ENCODE measurements around the gene EPS8.
"Not testable (repeated sequence)": the region's sequence is repeated elsewhere in the genome, so short reads cannot be mapped to it uniquely, and the experiment has no call there.

The EPS8 gene

DNA sequence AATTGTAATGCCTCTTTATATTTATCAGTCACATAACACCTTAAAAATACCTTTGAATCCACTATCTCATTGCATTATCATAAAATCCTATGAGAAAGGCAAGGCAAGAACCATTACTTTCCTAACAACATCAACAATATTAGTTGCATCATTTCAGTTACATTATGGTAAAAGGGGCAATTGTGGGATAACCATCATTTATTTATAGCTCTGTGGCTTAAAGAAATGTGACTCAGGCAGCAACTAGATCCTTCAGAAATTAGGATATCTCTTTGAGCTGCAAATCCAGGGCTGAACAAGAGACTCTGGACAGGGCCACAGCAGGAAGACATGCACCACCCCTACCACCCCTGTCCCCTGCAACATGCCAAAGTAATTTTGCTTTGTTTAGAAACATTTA is 36.4 kb downstream of the EPS8 start:
- Histone ChIP-seq H3K9ac (no peak overlapping the region), H3K4me2 (peak overlapping the region in 5 of 11 experiments; percentile 6 to 54 (median 19); a peak in 5 of 22 replicates)
- no peak for TF ChIP-seq Cebpa-rat (IDR thresholded peaks at IDR 0.05)

DNA sequence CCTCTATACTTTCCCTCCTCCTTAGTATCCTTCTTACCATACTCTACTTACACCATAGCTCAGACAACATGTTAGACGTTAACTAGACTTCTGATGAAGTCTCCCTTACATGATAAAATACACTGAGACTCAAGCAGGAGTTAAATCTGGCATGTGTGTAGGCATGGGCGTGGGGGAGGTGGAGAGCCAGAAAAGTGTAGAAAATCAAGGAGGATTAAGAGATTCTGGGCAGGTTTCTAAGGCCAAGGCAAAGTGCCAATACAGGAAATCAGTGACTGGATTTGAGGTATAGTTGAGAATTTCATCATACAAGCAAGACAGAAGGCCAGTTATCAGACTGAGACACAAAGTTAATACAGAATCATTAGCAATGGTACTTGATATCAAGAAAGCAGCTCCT is 37.4 kb downstream of the EPS8 start:
- H3K27ac ChIP-seq = peak overlapping the region in 2 of 11 experiments; percentile 19 to 23; a peak in 2 of 22 replicates
- H3K27me3 ChIP-seq = no peaks in the 10 kb centered on the region
- no peak overlapping the region for H3K4me2 ChIP-seq
- H3K4me1 ChIP-seq = peaks cover 0 to 28% (median 5%) of the 10 kb centered on the region in 10 experiments; a peak in 8 of 20 replicates
- peaks cover 0 to 6% (median 0%) of the 10 kb centered on the region in 11 experiments; a peak in 1 of 22 replicates for H4K20me1 ChIP-seq
- H3K9me3 ChIP-seq (replicated peaks in 1 of 11) = peaks cover 0 to 4% (median 0%) of the 10 kb centered on the region in 11 experiments; a peak in 1 of 22 replicates
- H3K36me3 ChIP-seq = no peaks in the 10 kb centered on the region
- H3K4me3 ChIP-seq = no peak overlapping the region
- no peak overlapping the region for H3K9ac ChIP-seq
- no peak for TF ChIP-seq Cebpa-rat (IDR thresholded peaks at IDR 0.05)

More for the DNA sequence above, 36.4 kb downstream of the EPS8 start:
- Histone ChIP-seq H3K36me3 (no peaks in the 10 kb centered on the region), H3K4me3 (no peak overlapping the region), H3K4me1 (peaks cover 0 to 36% (median 11%) of the 10 kb centered on the region in 10 experiments; a peak in 16 of 20 replicates), H3K9me3 (replicated peaks in 1 of 11) (peaks cover 0 to 4% (median 0%) of the 10 kb centered on the region in 11 experiments; a peak in 1 of 22 replicates), H3K27ac (peak overlapping the region in 3 of 11 experiments; percentile 19 to 36 (median 25); a peak in 2 of 22 replicates), H3K27me3 (no peaks in the 10 kb centered on the region), H4K20me1 (peaks cover 0 to 6% (median 0%) of the 10 kb centered on the region in 11 experiments; a peak in 1 of 22 replicates)

DNA sequence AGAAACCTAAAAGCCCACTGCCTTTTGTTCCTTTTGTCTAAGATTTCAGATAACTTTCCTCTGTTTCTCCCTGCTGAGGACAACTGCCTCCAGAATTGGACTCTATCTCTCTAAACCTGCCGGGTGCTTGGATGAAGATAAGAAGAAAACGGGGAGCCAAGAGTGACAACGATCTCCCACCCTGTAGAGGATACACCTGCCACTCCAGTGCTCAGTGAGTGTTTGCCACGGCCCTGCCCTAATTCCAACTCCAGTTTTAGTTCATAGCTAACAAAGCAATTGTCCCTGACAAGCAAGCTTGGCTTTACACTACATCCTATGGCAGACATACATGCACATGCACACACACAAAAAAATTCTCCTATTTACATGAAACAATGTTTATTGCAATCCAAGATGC is 39.3 kb downstream of the EPS8 start:
- H4K20me1 ChIP-seq = peaks cover 0 to 3% (median 0%) of the 10 kb centered on the region in 11 experiments; a peak in 1 of 22 replicates
- no peak overlapping the region for H3K27ac ChIP-seq
- peaks cover 0 to 4% (median 0%) of the 10 kb centered on the region in 11 experiments; a peak in 1 of 22 replicates for H3K9me3 ChIP-seq (replicated peaks in 1 of 11)
- no peak overlapping the region for H3K4me3 ChIP-seq
- H3K4me2 ChIP-seq = no peak overlapping the region
- H3K4me1 ChIP-seq = peaks cover 0 to 33% (median 5%) of the 10 kb centered on the region in 10 experiments; a peak in 8 of 20 replicates
- TF ChIP-seq Cebpa-rat (IDR thresholded peaks at IDR 0.05) = no peak
- no peaks in the 10 kb centered on the region for H3K27me3 ChIP-seq
- no peaks in the 10 kb centered on the region for H3K36me3 ChIP-seq
- H3K9ac ChIP-seq = no peak overlapping the region

DNA sequence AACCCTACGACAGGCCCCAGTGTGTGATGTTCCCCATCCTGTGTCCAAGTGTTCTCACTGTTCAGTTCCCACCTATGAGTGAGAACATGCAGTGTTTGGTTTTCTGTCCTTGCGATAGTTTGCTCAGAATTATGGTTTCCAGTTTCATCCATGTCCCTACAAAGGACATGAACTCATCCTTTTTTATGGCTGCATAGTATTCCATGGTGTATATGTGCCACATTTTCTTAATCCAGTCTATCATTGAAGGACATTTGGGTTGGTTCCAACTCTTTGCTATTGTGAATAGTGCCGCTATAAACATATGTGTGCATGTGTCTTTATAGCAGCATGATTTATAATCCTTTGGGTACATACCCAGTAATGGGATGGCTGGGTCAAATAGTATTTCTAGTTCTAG is 47.3 kb downstream of the EPS8 start:
- H3K9ac ChIP-seq, H3K4me2 ChIP-seq, H3K27ac ChIP-seq, H3K27me3 ChIP-seq, H3K4me3 ChIP-seq, H3K36me3 ChIP-seq, H4K20me1 ChIP-seq: not testable (repeated sequence)
- Histone ChIP-seq H3K4me1 (peaks cover 0 to 14% (median 0%) of the 10 kb centered on the region in 10 experiments; a peak in 3 of 20 replicates), H3K9me3 (replicated peaks in 1 of 11) (peaks cover 0 to 15% (median 0%) of the 10 kb centered on the region in 11 experiments; a peak in 5 of 22 replicates)

DNA sequence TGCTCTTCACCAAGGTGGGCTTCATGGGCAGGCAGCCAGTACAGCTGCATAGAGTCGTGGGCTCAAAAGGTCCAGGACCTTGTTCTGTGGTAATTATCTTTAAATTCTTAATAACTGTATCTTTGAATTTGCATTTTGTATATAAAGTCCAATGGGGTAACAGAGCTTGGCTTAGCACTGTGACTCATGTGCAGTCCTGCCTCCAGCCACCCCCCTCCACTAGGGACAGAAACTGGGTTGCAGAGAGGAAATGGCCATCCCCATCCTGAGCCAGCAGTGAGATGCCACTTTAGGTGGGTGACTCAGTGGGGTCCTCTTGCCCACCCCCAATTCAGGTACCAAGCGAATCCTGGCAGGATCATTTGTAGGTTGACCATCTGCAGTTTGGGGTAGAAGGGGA is 48.1 kb downstream of the EPS8 start:
- no peak overlapping the region for H3K4me3 ChIP-seq
- H4K20me1 ChIP-seq = no peaks in the 10 kb centered on the region
- no peak for TF ChIP-seq Cebpa-rat (IDR thresholded peaks at IDR 0.05)
- no peak overlapping the region for H3K9ac ChIP-seq
- H3K4me2 ChIP-seq = no peak overlapping the region
- peaks cover 0 to 15% (median 0%) of the 10 kb centered on the region in 11 experiments; a peak in 5 of 22 replicates for H3K9me3 ChIP-seq (replicated peaks in 1 of 11)
- H3K4me1 ChIP-seq = peaks cover 0 to 11% (median 0%) of the 10 kb centered on the region in 10 experiments; a peak in 3 of 20 replicates
- no peak overlapping the region for H3K27ac ChIP-seq
- H3K27me3 ChIP-seq = no peaks in the 10 kb centered on the region
- no peaks in the 10 kb centered on the region; a peak in 1 of 22 replicates for H3K36me3 ChIP-seq

DNA sequence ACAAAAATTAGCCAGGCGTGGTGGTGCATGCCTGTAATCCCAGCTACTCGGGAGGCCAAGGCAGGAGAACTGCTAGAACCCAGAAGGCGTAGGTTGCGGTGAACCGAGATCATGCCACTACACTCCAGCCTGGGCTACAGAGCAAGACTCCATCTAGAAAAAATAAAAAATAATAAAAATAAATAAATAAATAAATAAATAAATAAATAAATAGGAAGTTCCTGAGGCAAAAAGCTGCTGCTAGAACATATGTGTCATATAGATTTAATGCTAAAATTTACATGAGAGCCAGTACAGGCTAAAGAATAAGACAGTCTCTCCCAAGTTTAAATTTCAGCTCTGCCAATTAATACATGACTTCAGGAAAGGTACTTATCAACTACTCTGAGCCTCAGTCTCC is 48.8 kb downstream of the EPS8 start:
- Histone ChIP-seq H3K9me3 (replicated peaks in 1 of 11) (peaks cover 0 to 15% (median 0%) of the 10 kb centered on the region in 11 experiments; a peak in 5 of 22 replicates), H3K4me1 (peaks cover 0 to 13% (median 0%) of the 10 kb centered on the region in 10 experiments; a peak in 3 of 20 replicates)
- not testable (repeated sequence) for H3K36me3 ChIP-seq, H3K27ac ChIP-seq, H3K9ac ChIP-seq, H3K4me3 ChIP-seq, H4K20me1 ChIP-seq, H3K4me2 ChIP-seq, H3K27me3 ChIP-seq

DNA sequence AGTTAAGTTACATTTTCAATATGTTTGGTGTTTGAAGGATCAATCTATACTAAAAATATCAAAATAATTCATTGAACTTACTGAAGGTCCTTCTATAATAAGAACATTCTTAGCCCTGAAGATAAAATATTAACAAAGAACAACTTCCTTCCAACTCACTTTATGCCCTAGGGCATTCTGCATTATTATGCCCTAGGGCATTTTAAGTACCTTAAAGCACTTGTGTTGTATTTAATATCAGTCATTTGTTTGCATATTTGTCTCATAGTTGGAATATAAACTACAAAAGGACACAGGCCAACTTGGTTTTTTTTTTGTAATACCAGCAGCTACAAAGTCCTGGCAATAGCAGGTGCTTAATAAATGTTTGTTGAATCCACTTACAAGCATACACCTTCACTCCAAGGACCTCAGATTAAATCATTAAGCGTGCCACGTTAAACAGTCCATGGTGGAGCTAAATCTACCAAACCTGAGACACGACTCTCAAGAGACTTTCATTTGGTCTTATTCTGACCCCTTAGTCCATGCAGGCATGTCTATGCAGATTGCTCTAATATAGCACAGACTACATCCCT is 50.7 kb downstream of the EPS8 start:
- Histone ChIP-seq H3K9me3 (replicated peaks in 1 of 11) (peaks cover 0 to 15% (median 0%) of the 10 kb centered on the region in 11 experiments; a peak in 5 of 22 replicates), H3K4me3 (no peak overlapping the region), H3K27ac (no peak overlapping the region), H3K36me3 (no peaks in the 10 kb centered on the region; a peak in 1 of 22 replicates), H3K9ac (no peak overlapping the region), H4K20me1 (no peaks in the 10 kb centered on the region), H3K4me2 (no peak overlapping the region), H3K27me3 (no peaks in the 10 kb centered on the region), H3K4me1 (0 out of 20 replicates have a peak, but pooled peaks cover 0 to 6% (median 0%) of the 10 kb centered on the region in 10 experiments)
- no peak for TF ChIP-seq Cebpa-rat (IDR thresholded peaks at IDR 0.05)

DNA sequence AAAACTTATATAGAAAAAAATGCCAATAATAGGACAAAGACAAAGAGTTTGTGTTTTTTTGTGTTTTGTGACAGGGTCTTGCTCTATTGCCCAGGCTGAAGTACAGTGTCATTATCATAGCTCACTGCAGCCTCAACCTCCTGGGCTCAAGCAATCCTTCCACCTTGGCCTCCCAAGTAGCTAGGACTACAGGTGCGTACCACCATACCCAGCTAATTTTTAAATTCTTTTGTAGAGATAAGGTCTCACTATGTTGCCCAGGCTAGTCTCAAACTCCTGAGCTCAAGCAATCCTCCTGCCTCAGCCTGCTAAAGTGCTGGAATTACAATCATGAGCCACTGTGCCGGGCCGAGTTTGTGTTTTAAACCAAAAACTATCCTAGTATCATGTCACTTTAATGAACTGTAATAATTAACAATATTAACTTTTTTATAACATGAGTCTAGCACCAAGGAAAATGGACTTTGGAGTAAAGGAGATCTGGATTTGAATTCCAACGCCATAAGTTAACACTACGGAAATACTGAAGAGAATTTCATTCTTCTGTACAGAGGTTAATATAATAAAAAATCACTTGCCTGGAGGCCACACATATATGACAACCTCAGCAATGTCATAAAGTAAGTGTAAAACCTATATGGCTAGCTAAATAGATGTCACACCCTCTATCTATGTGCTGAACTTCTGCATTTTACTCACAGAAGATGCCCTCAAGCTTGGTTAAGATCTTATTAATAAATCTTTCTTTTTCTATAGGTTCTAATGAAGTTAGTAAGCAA is 53.2 kb downstream of the EPS8 start:
- Histone ChIP-seq H3K9ac (no peak overlapping the region), H3K4me1 (peaks cover 0 to 30% (median 0%) of the 10 kb centered on the region in 10 experiments; a peak in 8 of 20 replicates), H3K4me2 (no peak overlapping the region), H3K9me3 (replicated peaks in 1 of 11) (peaks cover 0 to 2% (median 0%) of the 10 kb centered on the region in 11 experiments; a peak in 2 of 22 replicates), H3K36me3 (no peaks in the 10 kb centered on the region), H3K27me3 (no peaks in the 10 kb centered on the region), H3K4me3 (no peak overlapping the region), H3K27ac (no peak overlapping the region), H4K20me1 (no peaks in the 10 kb centered on the region)
- no peak for TF ChIP-seq Cebpa-rat (IDR thresholded peaks at IDR 0.05)

DNA sequence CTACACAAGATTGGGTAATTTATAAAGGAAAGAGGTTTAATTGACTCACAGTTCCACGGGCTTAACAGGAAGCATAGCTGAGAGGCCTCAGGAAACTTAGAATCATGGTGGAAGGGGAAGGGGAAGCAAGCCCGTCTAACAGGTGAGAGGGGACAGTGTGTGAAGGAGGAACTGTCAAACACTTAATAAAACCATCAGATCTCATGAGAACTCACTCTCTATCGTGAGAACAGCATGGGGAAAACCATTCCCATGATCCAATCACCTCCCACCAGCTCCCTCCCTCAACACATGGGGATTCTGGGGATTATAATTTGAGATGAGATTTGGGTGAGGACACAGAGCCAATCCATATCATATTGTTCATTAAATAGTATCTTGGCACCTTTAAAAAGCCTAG is 56.1 kb downstream of the EPS8 start:
- H3K4me3 ChIP-seq = no peak overlapping the region
- TF ChIP-seq Cebpa-rat (IDR thresholded peaks at IDR 0.05) = no peak
- no peaks in the 10 kb centered on the region for H4K20me1 ChIP-seq
- no peaks in the 10 kb centered on the region for H3K36me3 ChIP-seq
- H3K9me3 ChIP-seq (replicated peaks in 1 of 11) = peaks cover 0 to 6% (median 0%) of the 10 kb centered on the region in 11 experiments; a peak in 2 of 22 replicates
- no peaks in the 10 kb centered on the region for H3K27me3 ChIP-seq
- peaks cover 0 to 40% (median 0%) of the 10 kb centered on the region in 10 experiments; a peak in 8 of 20 replicates for H3K4me1 ChIP-seq
- no peak overlapping the region for H3K9ac ChIP-seq
- no peak overlapping the region for H3K27ac ChIP-seq
- H3K4me2 ChIP-seq = peak overlapping the region in 4 of 11 experiments; percentile 12 to 20 (median 15); a peak in 4 of 22 replicates

Measured in BLaER1 treated with 17β-estradiol and CSF1 and Interleukin-3, amounts not matched to agents 10 nM and 100 nM (cell line).